ENCODE measurements around the gene PLD3. TPM values are rescaled to one million over a fixed set of nuclear protein-coding genes. Genes with fewer than 3 reads are reported as not detected.

The PLD3 gene
- total RNA-seq, 4 donors from 2014 or later = 108 to 372 (median 158) TPM

GRCh38 chr19:40412866-40413265, 64.4 kb downstream of the PLD3 start:
- no peaks in the 10 kb centered on the region for H3K27me3 ChIP-seq
- no peak overlapping the region for H3K4me3 ChIP-seq
- H3K27ac ChIP-seq = peak overlapping the region in 1 of 2 donors; percentile 31

GRCh38 chr19:40413291-40413845, 64.9 kb downstream of the PLD3 start, which contains the start of gene PRX:
TSS of gene PRX (minus strand) at chr19:40413378. CDS start at chr19:40407932, 5,446 bp downstream.
- intact Hi-C loops (cut with DNase I; ENCODE audit: low total_unique reads) = no loop called here
- Histone ChIP-seq H3K27ac (peak within 1 kb of the TSS; percentile 19 to 53), H3K4me3 (no peak within 1 kb of the TSS), H3K4me1 (no peaks in the 10 kb centered on the region), H3K36me3 (no peaks in the 10 kb centered on the region), H3K27me3 (no peaks in the 10 kb centered on the region), H3K9me3 (no peaks in the 10 kb centered on the region)
- DNase-seq = no peak
- no peak for TF ChIP-seq POLR2A (IDR thresholded peaks at IDR 0.05)
- TF ChIP-seq CTCF (IDR thresholded peaks at IDR 0.05) = no peak

More at GRCh38 chr19:40412866-40413265, 64.4 kb downstream of the PLD3 start:
- no peaks in the 10 kb centered on the region for H3K9me3 ChIP-seq
- intact Hi-C loops (cut with DNase I; ENCODE audit: low total_unique reads) = no loop called here
- no peak for DNase-seq
- H3K36me3 ChIP-seq = no peaks in the 10 kb centered on the region
- TF ChIP-seq CTCF (IDR thresholded peaks at IDR 0.05) (no peak), POLR2A (IDR thresholded peaks at IDR 0.05) (no peak)
- H3K4me1 ChIP-seq = no peaks in the 10 kb centered on the region

GRCh38 chr19:40414542-40415535, 66.3 kb downstream of the PLD3 start:
- Histone ChIP-seq H3K4me1 (no peaks in the 10 kb centered on the region), H3K27me3 (no peaks in the 10 kb centered on the region), H3K4me3 (no peak overlapping the region), H3K27ac (no peak overlapping the region), H3K9me3 (no peaks in the 10 kb centered on the region), H3K36me3 (no peaks in the 10 kb centered on the region)
- intact Hi-C loops (cut with DNase I; ENCODE audit: low total_unique reads) = no loop called here
- TF ChIP-seq POLR2A (IDR thresholded peaks at IDR 0.05) = no peak
- no peak for TF ChIP-seq CTCF (IDR thresholded peaks at IDR 0.05)
- DNase-seq = no peak

GRCh38 chr19:40415768-40416167, 67.3 kb downstream of the PLD3 start:
- Histone ChIP-seq H3K4me3 (no peak overlapping the region), H3K27ac (no peak overlapping the region), H3K9me3 (no peaks in the 10 kb centered on the region), H3K36me3 (no peaks in the 10 kb centered on the region), H3K27me3 (no peaks in the 10 kb centered on the region), H3K4me1 (no peaks in the 10 kb centered on the region)
- no peak for TF ChIP-seq CTCF (IDR thresholded peaks at IDR 0.05)
- TF ChIP-seq POLR2A (IDR thresholded peaks at IDR 0.05) = no peak
- DNase-seq = no peak
- intact Hi-C loops (cut with DNase I; ENCODE audit: low total_unique reads) = no loop called here

Measured in uterus (tissue), 4 donors.